Heart right ventricle (tissue), 16 donors: Measurements from ENCODE around the gene ACOD1. TPM values are rescaled to one million over a fixed set of nuclear protein-coding genes. Genes with fewer than 3 reads are reported as not detected.
A peak's percentile ranks its signal among the peaks of the same experiment; 100 is the strongest.

Experiments used
- ATAC-seq, 8 donors: fragments of 200-7000 bp; cut with Tn5 transposase; one replicate each; pipeline ENCODE4 v1.9.1; 2020; ENCODE audit warnings: mild to moderate bottlenecking in 8 of 8, moderate library complexity in 8 of 8, moderate number of reproducible peaks in 1 of 8
- DNase-seq, 2 donors: peaks; one replicate each; pipeline ENCODE4 v3.0.0-alpha.2; 2020
- H3K27ac ChIP-seq, 10 donors: fragments of 200-600 bp; sonication (generic) in 2 of 10; one replicate each; pipeline versions ENCODE4 v1.5.0 to v1.8.0; 2020 to 2022; ENCODE audit warnings: mild to moderate bottlenecking in 3 of 10
- H3K27me3 ChIP-seq, 7 donors: fragments of 200-600 bp; one replicate each; pipeline ENCODE4 v1.8.0; 2021 to 2022; ENCODE audit warnings: mild to moderate bottlenecking in 2 of 7
- H3K36me3 ChIP-seq, 9 donors: fragments of 200-600 bp; sonication (generic) in 1 of 9; one replicate each; pipeline versions ENCODE4 v1.5.0 to v1.8.0; 2020 to 2022; ENCODE audit warnings: mild to moderate bottlenecking in 2 of 9
- H3K4me1 ChIP-seq, 9 donors: fragments of 200-600 bp; sonication (generic) in 1 of 9; one replicate each; pipeline versions ENCODE4 v1.5.0 to v1.8.0; 2020 to 2022; ENCODE audit warnings: mild to moderate bottlenecking in 4 of 9
- H3K4me3 ChIP-seq, 10 donors: fragments of 200-600 bp; sonication (generic) in 2 of 10; one replicate each; pipeline versions ENCODE4 v1.5.0 to v1.8.0; 2020 to 2022; ENCODE audit warnings: mild to moderate bottlenecking in 7 of 10, moderate library complexity in 2 of 10
- H3K9me3 ChIP-seq, 11 donors: fragments of 200-600 bp in 10 of 11; sonication (generic) in 2 of 11; one replicate each; pipeline versions ENCODE4 v1.5.0 to v1.8.0; 2013 to 2022; ENCODE audit warnings: mild to moderate bottlenecking in 2 of 11, control low read depth in 1 of 11, moderate library complexity in 1 of 11
- CTCF ChIP-seq, 9 donors: fragments of 200-600 bp; sonication (generic) in 2 of 9; IDR thresholded peaks; one replicate each; pipeline versions ENCODE4 v1.5.0 to v1.8.0; 2021 to 2022; ENCODE audit warnings: antibody characterized with exemption in 9 of 9, mild to moderate bottlenecking in 5 of 9, moderate library complexity in 1 of 9
- WGBS, 2 donors: extraction: QIAGEN DNeasy Blood & Tissue Kit; methylation state at CpG; one replicate each; pipeline ENCODE4 v1.1.7; 2013; ENCODE audit warnings: inconsistent platforms in 1 of 2; 5-methylcytosine and 5-hydroxymethylcytosine counted together
- intact Hi-C, 10 donors: fragments of 100-400 bp; cut with DNase I; formaldehyde crosslinking; loops; one replicate each; pipeline versions ENCODE4 v1.11.1 to v1.14.2; 2022
- polyA plus RNA-seq, 2 donors: library from polyadenylated mRNA; stranded (reverse); fragments of 200-250 nt; gene quantifications; one replicate each; pipeline ENCODE4 v1.2.3, GENCODE V29; 2013
- total RNA-seq, 10 donors: library from RNA; stranded (reverse); fragmentation: NEBNext Ultra II Directional in 3 of 10; extraction: Animal tissue kit (Norgen Biotek cat#: 25700) in 3 of 10; gene quantifications; one replicate each; pipeline versions ENCODE4 v1.2.1 to v1.2.4, GENCODE V29; 2021 to 2023
- donor health status: Arrhythmogenic right ventricular cardiomyopathy.
- donor health status: ischemic (EF 13 %, LVEDD 7.1; RV severe dilation, severe dysfunction).
- donor health status: healthy with polysubstance abuse.
- donor health status: DM: no; HTN: yes; CAD: no.
- donor health status: DM: no; HTN: no; CAD: no.
- donor health status: ischemic (EF 25% LVEDD 6.9; RV normal size, moderate dysfunction).
- donor health status: ischemic (EF 25% LVEDD 5.7; RV mildly dilated, moderate dysfunction).
- donor health status: healthy.
- donor health status: DM: yes; HTN: yes; CAD: no.
- donor health status: Ischemic cardiomyopathy.
- donor health status: ischemic (EF 35%, LVEDD 5.7; RV mildly dilated, moderate dysfunction).
- donor health status: nonischemic (EF 11% LVEDD 7.7; RV severe dilation, severe dysfunction).
- donor health status: DM: yes; HTN: yes; CAD: no.
- donor health status: PGD.
- donor health status: ischemic (EF 29% LVEDD 5.4; RV normal size, mild dysfunction).
- donor health status: nonischemic (EF 23%, LVEDD 6.1; RV moderate dilation, normal function).

The ACOD1 gene
- total and polyA plus RNA-seq, 12 donors = 0.51 TPM; not detected in 11

DNA sequence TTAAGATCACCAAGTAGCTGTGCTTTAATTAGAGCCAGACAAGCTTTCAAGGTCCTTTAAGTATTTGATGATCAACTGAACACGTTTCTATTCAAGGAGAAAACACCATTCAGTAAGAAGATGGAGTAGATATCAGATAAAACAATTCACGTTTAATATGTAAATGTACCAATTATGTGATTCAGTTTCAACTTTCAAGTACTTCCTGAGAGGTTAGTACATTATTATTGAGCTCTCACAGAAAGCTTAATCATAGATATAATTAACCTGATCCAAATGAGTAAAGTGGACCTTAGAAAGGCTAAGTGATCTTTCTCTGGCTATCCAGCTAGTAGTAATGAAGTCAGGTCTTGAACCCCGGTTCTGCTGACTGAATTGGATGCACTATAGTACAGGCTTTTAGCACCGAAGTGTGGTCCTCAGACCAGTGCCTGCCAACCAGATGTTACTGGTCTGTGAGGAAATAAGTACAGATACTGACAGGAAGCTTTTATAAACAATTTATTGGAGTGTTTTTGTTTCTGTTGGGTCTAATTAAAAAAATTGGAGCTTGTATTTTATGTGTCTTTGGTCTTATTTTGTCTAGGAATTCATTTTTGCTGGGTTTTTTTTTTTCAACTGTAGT is 53.8 kb downstream of the ACOD1 start:
- intact Hi-C loops = no loop called here
- H3K36me3 ChIP-seq = peaks cover 0 to 94% (median 19%) of the 10 kb centered on the region in 9 donors
- 48 to 53% methylated on average over 4 of the region's 4 CpGs for WGBS, 2 donors
- H3K27me3 ChIP-seq = no peaks in the 10 kb centered on the region
- DNase-seq (no peak), ATAC-seq (peak in 2 of 8 donors; percentile 36 to 41)
- peak overlapping the region in 2 of 10 donors; percentile 9 to 23 for H3K27ac ChIP-seq
- H3K4me3 ChIP-seq = no peak overlapping the region
- no peak for TF ChIP-seq CTCF (IDR thresholded peaks at IDR 0.05)
- peaks cover 0 to 38% (median 27%) of the 10 kb centered on the region in 9 donors for H3K4me1 ChIP-seq
- H3K9me3 ChIP-seq = no peaks in the 10 kb centered on the region

- H3K4me3 ChIP-seq = no peak overlapping the region
- no peak for DNase-seq
- intact Hi-C loops = no loop called here
- peaks cover 0 to 94% (median 24%) of the 10 kb centered on the region in 9 donors for H3K36me3 ChIP-seq
- peak in 5 of 8 donors; percentile 24 to 45 (median 41) for ATAC-seq
- TF ChIP-seq CTCF (IDR thresholded peaks at IDR 0.05) = peak; percentile 22 to 76 (median 58)
- H3K27me3 ChIP-seq = no peaks in the 10 kb centered on the region
- no peak overlapping the region for H3K27ac ChIP-seq
- H3K9me3 ChIP-seq = no peaks in the 10 kb centered on the region
- H3K4me1 ChIP-seq = peaks cover 0 to 44% (median 27%) of the 10 kb centered on the region in 9 donors
- 58 to 66% methylated on average over 7 of the region's 7 CpGs for WGBS, 2 donors
These were observed 54.4 kb downstream of the ACOD1 start for GRCh38 chr13:77002590-77003190.

Other genes starting within 250 kb of the ACOD1 start
- gene KCTD12, start 62.1 kb upstream of the ACOD1 start, total RNA-seq = 10 to 100 TPM; 21.0 to 56.5 (median 32.5) TPM
- gene KCTD12, start 62.1 kb upstream of the ACOD1 start, polyA plus RNA-seq = 10 to 100 TPM; 12.4 to 15.5 TPM
- 10 to 100 TPM; 10.5 to 22.3 (median 16.0) TPM for gene CLN5, start 43.6 kb downstream of the ACOD1 start, total RNA-seq
- 10 to 100 TPM; 13.7 to 15.2 TPM for gene CLN5, start 43.6 kb downstream of the ACOD1 start, polyA plus RNA-seq
- 10 to 100 TPM; 26.3 to 41.7 (median 29.2) TPM for gene FBXL3, start 78.6 kb downstream of the ACOD1 start, total RNA-seq
- 10 to 100 TPM; 16.5 to 17.7 TPM for gene FBXL3, start 78.6 kb downstream of the ACOD1 start, polyA plus RNA-seq